GM21825 (cell line): Measurements from ENCODE around the gene URB1.
"Not testable (repeated sequence)": the region's sequence is repeated elsewhere in the genome, so short reads cannot be mapped to it uniquely, and the experiment has no call there.

Experiments
- ATAC-seq: cut with Tn5 transposase; IDR thresholded peaks from one replicate; pipeline ENCODE4 v1.9.1; 2021; ENCODE audit warnings: mild to moderate bottlenecking, moderate library complexity; ENCODE audit not compliant: unreplicated experiment

Gene URB1

GRCh38 chr21:32320059-32320458, 72.8 kb downstream of the URB1 start:
- ATAC-seq: no peak

- no peak for ATAC-seq
These were observed 73.8 kb downstream of the URB1 start for GRCh38 chr21:32319012-32319411.

GRCh38 chr21:32317726-32318125, 75.1 kb downstream of the URB1 start:
- ATAC-seq: no peak

- ATAC-seq: no peak
These were observed 76.2 kb downstream of the URB1 start for GRCh38 chr21:32316361-32317215.

- ATAC-seq: no peak
These were observed 77.1 kb downstream of the URB1 start for GRCh38 chr21:32315511-32316281.

GRCh38 chr21:32314806-32315205, 78.0 kb downstream of the URB1 start:
- ATAC-seq: no peak

GRCh38 chr21:32312976-32313375, 79.8 kb downstream of the URB1 start:
- no peak for ATAC-seq

GRCh38 chr21:32312326-32312725, 80.5 kb downstream of the URB1 start:
- ATAC-seq: no peak

GRCh38 chr21:32311621-32312020, 81.2 kb downstream of the URB1 start:
- no peak for ATAC-seq

GRCh38 chr21:32310976-32311375, 81.8 kb downstream of the URB1 start:
- ATAC-seq: not testable (repeated sequence)

- ATAC-seq: no peak
These were observed 82.8 kb downstream of the URB1 start for GRCh38 chr21:32309906-32310460.

- no peak for ATAC-seq
These were observed 84.1 kb downstream of the URB1 start for GRCh38 chr21:32308696-32309095.

- ATAC-seq: no peak
These were observed 85.1 kb downstream of the URB1 start for GRCh38 chr21:32307706-32308105.

GRCh38 chr21:32306021-32306780, 86.6 kb downstream of the URB1 start:
- ATAC-seq: no peak

- ATAC-seq: no peak
These were observed 87.8 kb downstream of the URB1 start for GRCh38 chr21:32304998-32305397.

- ATAC-seq: no peak
These were observed 89.4 kb downstream of the URB1 start for GRCh38 chr21:32303385-32303784.

GRCh38 chr21:32302560-32302959, 90.3 kb downstream of the URB1 start:
- no peak for ATAC-seq

- no peak for ATAC-seq
These were observed 91.2 kb downstream of the URB1 start for GRCh38 chr21:32301596-32301995.

- ATAC-seq: no peak
These were observed 92.6 kb downstream of the URB1 start for GRCh38 chr21:32300117-32300681.

- no peak for ATAC-seq
These were observed 93.1 kb downstream of the URB1 start for GRCh38 chr21:32299695-32300094.

GRCh38 chr21:32298658-32299081, 94.1 kb downstream of the URB1 start, which contains the start of gene MRAP:
TSS of gene MRAP (plus strand) at chr21:32298855. CDS start at chr21:32298972, 117 bp downstream.
- no peak for ATAC-seq
